Epidermal melanocyte (primary cell): Measurements from ENCODE around the gene MLPH.

Experiments
- DNase-seq: peaks from one replicate; pipeline ENCODE4 v3.0.0; 2011; ENCODE audit warnings: low spot score; ENCODE audit not compliant: insufficient read length

MLPH gene

GRCh38 chr2:237496428-237496827, 9.4 kb downstream of the MLPH start:
- DNase-seq: no peak

- no peak for DNase-seq
Observed at GRCh38 chr2:237497009-237497837, 10.2 kb downstream of the MLPH start.

GRCh38 chr2:237497838-237498186, 10.8 kb downstream of the MLPH start:
- no peak for DNase-seq

- no peak for DNase-seq
Observed at GRCh38 chr2:237498341-237498740, 11.3 kb downstream of the MLPH start.

- DNase-seq: peak; percentile 46
Observed at GRCh38 chr2:237500681-237501424, 13.8 kb downstream of the MLPH start.

GRCh38 chr2:237501892-237502513, 15.0 kb downstream of the MLPH start:
- peak; percentile 59 for DNase-seq

GRCh38 chr2:237503201-237503600, 16.1 kb downstream of the MLPH start:
- DNase-seq: no peak

- no peak for DNase-seq
Observed at GRCh38 chr2:237505188-237505939, 18.3 kb downstream of the MLPH start.

- DNase-seq: no peak
Observed at GRCh38 chr2:237507512-237507911, 20.5 kb downstream of the MLPH start.

GRCh38 chr2:237508361-237508760, 21.3 kb downstream of the MLPH start:
- no peak for DNase-seq

- no peak for DNase-seq
Observed at GRCh38 chr2:237509151-237509550, 22.1 kb downstream of the MLPH start.

GRCh38 chr2:237509905-237510304, 22.9 kb downstream of the MLPH start:
- no peak for DNase-seq

- DNase-seq: no peak
Observed at GRCh38 chr2:237510502-237511217, 23.6 kb downstream of the MLPH start.

- no peak for DNase-seq
Observed at GRCh38 chr2:237511433-237511832, 24.4 kb downstream of the MLPH start.

- DNase-seq: no peak
Observed at GRCh38 chr2:237511885-237512405, 24.9 kb downstream of the MLPH start.

- peak; percentile 67 for DNase-seq
Observed at GRCh38 chr2:237512774-237513466, 25.9 kb downstream of the MLPH start.

- DNase-seq: no peak
Observed at GRCh38 chr2:237513693-237514092, 26.6 kb downstream of the MLPH start.

- no peak for DNase-seq
Observed at GRCh38 chr2:237514474-237515130, 27.6 kb downstream of the MLPH start.

GRCh38 chr2:237515166-237515565, 28.1 kb downstream of the MLPH start:
- no peak for DNase-seq
